SU-DHL-6 (cell line): ENCODE results near the gene PSKH1.
"Not testable (repeated sequence)": the region's sequence is repeated elsewhere in the genome, so short reads cannot be mapped to it uniquely, and the experiment has no call there.

Experiments used
- H2AFZ ChIP-seq: fragments of 200-600 bp; sonication (generic); 2 replicates; pipeline ENCODE4 v1.6.1; 2014; ENCODE audit warnings: low read depth, mild to moderate bottlenecking, moderate library complexity, mixed read lengths, antibody characterized with exemption, low read length; ENCODE audit not compliant: severe bottlenecking
- H3F3A ChIP-seq: fragments of 200-600 bp; shearing (Covaris generic); 2 replicates; pipeline ENCODE4 v1.6.0; 2016; ENCODE audit warnings: antibody characterized with exemption, mild to moderate bottlenecking; ENCODE audit not compliant: insufficient read depth
- H3K27ac ChIP-seq: fragments of 200-600 bp; sonication (generic); 2 replicates; pipeline ENCODE4 v1.5.1; 2016; ENCODE audit warnings: low read depth, mild to moderate bottlenecking, low read length, moderate library complexity, mixed read lengths
- H3K27me3 ChIP-seq: fragments of 200-600 bp; sonication (generic), shearing (Covaris generic); 2 replicates; pipeline ENCODE4 v1.6.0; 2014; ENCODE audit warnings: mild to moderate bottlenecking, low read length
- H3K36me3 ChIP-seq: fragments of 200-600 bp; sonication (generic); 2 replicates; pipeline ENCODE4 v1.6.1; 2014; ENCODE audit warnings: mild to moderate bottlenecking, low read length, mixed read lengths
- H3K4me2 ChIP-seq: fragments of 300-600, 200-600 bp; shearing (Covaris generic), sonication (generic); 2 replicates; pipeline ENCODE4 v1.6.0; 2014; ENCODE audit warnings: low read length, low read depth, mild to moderate bottlenecking; ENCODE audit not compliant: poor library complexity, severe bottlenecking
- H3K4me3 ChIP-seq: fragments of 200-600 bp; sonication (generic); 2 replicates; pipeline ENCODE4 v1.5.1; 2014; ENCODE audit warnings: antibody characterized with exemption, low read length, mild to moderate bottlenecking, mixed read lengths; ENCODE audit not compliant: insufficient read depth, poor library complexity, severe bottlenecking
- H3K79me2 ChIP-seq: fragments of 200-600 bp; sonication (generic); 2 replicates; pipeline ENCODE4 v1.6.1; 2014; ENCODE audit warnings: mild to moderate bottlenecking, low read length, moderate library complexity; ENCODE audit not compliant: insufficient read depth
- H3K9ac ChIP-seq: fragments of 200-600 bp; sonication (generic); 2 replicates; pipeline ENCODE4 v1.7.0; 2014; ENCODE audit warnings: mild to moderate bottlenecking, low read length
- H3K9me2 ChIP-seq: fragments of 200-600 bp; sonication (generic); replicated peaks from 2 replicates; pipeline ENCODE4 v1.6.1; 2014; ENCODE audit warnings: low read length; ENCODE audit not compliant: insufficient read depth
- H3K9me3 ChIP-seq: fragments of 200-600 bp; sonication (generic); 2 replicates; pipeline ENCODE4 v1.6.1; 2014; ENCODE audit warnings: low read length, mixed read lengths; ENCODE audit not compliant: insufficient read depth
- H4K20me1 ChIP-seq: fragments of 200-600 bp; sonication (generic); 2 replicates; pipeline ENCODE4 v1.6.1; 2014; ENCODE audit warnings: low read depth, mild to moderate bottlenecking, antibody characterized with exemption, low read length, moderate library complexity, mixed read lengths
- CTCF ChIP-seq: fragments of 200-600 bp; sonication (generic); IDR thresholded peaks from one replicate; pipeline ENCODE4 v1.5.1; 2017; ENCODE audit warnings: antibody characterized with exemption, mild to moderate bottlenecking, low read length, moderate library complexity; ENCODE audit not compliant: insufficient read depth, poor library complexity, severe bottlenecking
- EZH2phosphoT487 ChIP-seq: fragments of 200-600 bp; sonication (generic), shearing (Covaris generic); conservative IDR thresholded peaks from 2 replicates; pipeline ENCODE4 v1.6.1; 2018; ENCODE audit warnings: mild to moderate bottlenecking, antibody characterized with exemption, low read length, moderate library complexity, mixed read lengths

Gene PSKH1

GRCh38 chr16:67909056-67909742, 16.1 kb downstream of the PSKH1 start:
- Histone ChIP-seq H3K4me3 (no peak overlapping the region), H3K27me3 (no peaks in the 10 kb centered on the region), H4K20me1 (no peaks in the 10 kb centered on the region), H3K9me3 (no peaks in the 10 kb centered on the region), H3K4me2 (no peak overlapping the region), H3K79me2 (no peaks in the 10 kb centered on the region), H3K27ac (no peak overlapping the region), H3K36me3 (no peaks in the 10 kb centered on the region), H3K9me2 (no peaks in the 10 kb centered on the region), H3K9ac (no peak overlapping the region), H3F3A (no peaks in the 10 kb centered on the region), H2AFZ (no peak overlapping the region)
- TF ChIP-seq EZH2phosphoT487 (no peak), CTCF (no peak)

- H3K9me2 ChIP-seq, result no peaks in the 10 kb centered on the region
- no peak overlapping the region for H3K4me2 ChIP-seq
- H4K20me1 ChIP-seq, result no peaks in the 10 kb centered on the region
- H3K79me2 ChIP-seq, result no peaks in the 10 kb centered on the region
- TF ChIP-seq EZH2phosphoT487 (no peak), CTCF (no peak)
- no peak overlapping the region for H3K4me3 ChIP-seq
- no peaks in the 10 kb centered on the region for H3K9me3 ChIP-seq
- H3K27ac ChIP-seq, result no peak overlapping the region
- H3K9ac ChIP-seq, result no peak overlapping the region
- H2AFZ ChIP-seq, result no peak overlapping the region
- no peaks in the 10 kb centered on the region for H3K27me3 ChIP-seq
- H3F3A ChIP-seq, result no peaks in the 10 kb centered on the region
- H3K36me3 ChIP-seq, result no peaks in the 10 kb centered on the region
Observed at GRCh38 chr16:67910158-67910557, 17.1 kb downstream of the PSKH1 start.

GRCh38 chr16:67914758-67915495, 21.9 kb downstream of the PSKH1 start:
- H3K27ac ChIP-seq, result no peak overlapping the region

GRCh38 chr16:67915496-67915769, 22.4 kb downstream of the PSKH1 start:
- not testable (repeated sequence) for H2AFZ ChIP-seq, H3F3A ChIP-seq, H3K9me3 ChIP-seq, H3K4me2 ChIP-seq, H3K9me2 ChIP-seq, H3K9ac ChIP-seq, H3K36me3 ChIP-seq, H3K27ac ChIP-seq, H3K79me2 ChIP-seq, H4K20me1 ChIP-seq, H3K27me3 ChIP-seq, H3K4me3 ChIP-seq

More at GRCh38 chr16:67914758-67915495, 21.9 kb downstream of the PSKH1 start:
- Histone ChIP-seq H3K4me3 (no peak overlapping the region), H3K27me3 (no peaks in the 10 kb centered on the region), H3K9me2 (no peaks in the 10 kb centered on the region), H3K4me2 (no peak overlapping the region), H3F3A (no peaks in the 10 kb centered on the region), H3K79me2 (no peaks in the 10 kb centered on the region), H3K36me3 (no peaks in the 10 kb centered on the region), H3K9ac (no peak overlapping the region), H2AFZ (no peak overlapping the region), H3K9me3 (no peaks in the 10 kb centered on the region), H4K20me1 (no peaks in the 10 kb centered on the region)
- TF ChIP-seq CTCF, result no peak
- no peak for TF ChIP-seq EZH2phosphoT487
